Transverse colon (tissue), 4 donors: ENCODE data around the gene CELSR3. TPM values are rescaled to one million over a fixed set of nuclear protein-coding genes. Genes with fewer than 3 reads are reported as not detected.
A peak's percentile ranks its signal among the peaks of the same experiment; 100 is the strongest.

Source experiments
- DNase-seq: peaks from one replicate; pipeline ENCODE4 v3.0.0-alpha.2; 2019
- H3K27ac ChIP-seq, 4 donors: fragments of 200-600 bp; sonication (generic); 2 replicates each; pipeline ENCODE4 v1.5.1; 2016 to 2018; ENCODE audit warnings: inconsistent platforms in 4 of 4
- H3K27me3 ChIP-seq: fragments of 200-600 bp; sonication (generic); 2 replicates; pipeline ENCODE4 v1.5.1; 2017; ENCODE audit warnings: inconsistent platforms
- H3K36me3 ChIP-seq, 4 donors: fragments of 200-600 bp; sonication (generic); 2 replicates each; pipeline ENCODE4 v1.5.1; 2017 to 2019; ENCODE audit warnings: inconsistent platforms in 4 of 4
- H3K4me1 ChIP-seq, 4 donors: fragments of 200-600 bp; sonication (generic); 2 replicates each; pipeline ENCODE4 v1.5.1; 2017 to 2020; ENCODE audit warnings: inconsistent platforms in 4 of 4
- H3K4me3 ChIP-seq, 4 donors: fragments of 200-600 bp; sonication (generic); 1 replicate in 1 of 4; 2 replicates in 3 of 4; pipeline versions ENCODE4 v1.5.1 to v1.6.1; 2017 to 2019; ENCODE audit warnings: inconsistent platforms in 4 of 4
- H3K9me3 ChIP-seq, 2 donors: fragments of 200-600 bp; sonication (generic); 2 replicates each; pipeline ENCODE4 v1.5.1; 2017 to 2019; ENCODE audit warnings: inconsistent platforms in 2 of 2
- CTCF ChIP-seq, 5 experiments: fragments of 200-600 bp in 3 of 5; fragments of 450-650 bp in 2 of 5; sonication (generic) in 3 of 5; IDR thresholded peaks; 1 replicate in 2 of 5; 2 replicates in 3 of 5; pipeline ENCODE4 v1.5.1; 2016 to 2017; ENCODE audit warnings: antibody characterized with exemption in 5 of 5, inconsistent platforms in 3 of 5, mild to moderate bottlenecking in 2 of 5, moderate library complexity in 1 of 5
- EP300 ChIP-seq: sonication (generic); formaldehyde crosslinking; IDR thresholded peaks from one replicate; pipeline ENCODE4 v1.6.1; 2017; ENCODE audit warnings: antibody characterized with exemption, low read depth
- POLR2A ChIP-seq: fragments of 450-650 bp; IDR thresholded peaks from one replicate; pipeline ENCODE4 v1.6.1; 2016; ENCODE audit warnings: antibody characterized with exemption, mild to moderate bottlenecking, moderate library complexity
- POLR2AphosphoS5 ChIP-seq, 3 donors: sonication (generic); formaldehyde crosslinking; IDR thresholded peaks; one replicate each; pipeline ENCODE4 v1.6.1; 2016; ENCODE audit warnings: antibody characterized with exemption in 3 of 3
- WGBS, 2 donors: methylation state at CpG; one replicate each; pipeline ENCODE4 v1.1.5; 2018; ENCODE audit warnings: low coverage in 1 of 2; 5-methylcytosine and 5-hydroxymethylcytosine counted together
- in situ Hi-C, 4 donors: fragments of 200-750 bp; cut with MboI; loops; one replicate each; pipeline versions ENCODE4 v1.15.0 to v1.15.1; 2017; ENCODE audit warnings: low sequenced_read_pairs in 3 of 4, low pct_ligation_motif_present in 1 of 4, low pct_unique_long_range_greater_than_20kb in 1 of 4
- intact Hi-C: fragments of 100-400 bp; cut with DNase I; formaldehyde crosslinking; loops from one replicate; pipeline ENCODE4 v1.15.1; 2023; ENCODE audit warnings: low total_unique reads
- total RNA-seq, 4 donors: library from RNA; depleted of rRNA; stranded (reverse); fragments of >200 nt; gene quantifications; one replicate each; pipeline ENCODE4 v1.1.0, GENCODE V29; 2016

The CELSR3 gene
- total RNA-seq, 4 donors from 2014 or later, result 1.2 to 15.0 (median 3.9) TPM

GRCh38 chr3:48664313-48664644, 1.6 kb upstream of the CELSR3 start:
- WGBS, 2 donors, result 63 to 78% methylated on average over 6 to 11 of the region's 11 CpGs
- no peak for DNase-seq
- intact Hi-C loops (no loop called here), in situ Hi-C loops (no loop called here)
- Histone ChIP-seq H3K9me3 (no peaks in the 10 kb centered on the region), H3K4me3 (peak overlapping the region in 1 of 4 donors; percentile 42), H3K27ac (peak overlapping the region; percentile 20 to 82 (median 77)), H3K4me1 (peaks cover 6 to 26% (median 18%) of the 10 kb centered on the region in 4 donors), H3K27me3 (peaks cover 28% of the 10 kb centered on the region), H3K36me3 (no peaks in the 10 kb centered on the region)
- TF ChIP-seq CTCF (IDR thresholded peaks at IDR 0.05) (peak in 1 of 5 experiments; percentile 9), POLR2A (no peak), EP300 (no peak), POLR2AphosphoS5 (IDR thresholded peaks at IDR 0.05) (no peak)

GRCh38 chr3:48663489-48664312, 1.0 kb upstream of the CELSR3 start:
- peaks cover 28% of the 10 kb centered on the region for H3K27me3 ChIP-seq
- 1% methylated on average over 52 of the region's 66 CpGs; no CpG with 5 or more reads in 1 of the 2 donors for WGBS, 2 donors
- H3K36me3 ChIP-seq, result no peaks in the 10 kb centered on the region
- intact Hi-C loops, result no loop called here
- TF ChIP-seq CTCF (IDR thresholded peaks at IDR 0.05), result peak; percentile 54 to 82 (median 70)
- no peak for TF ChIP-seq EP300
- peak; percentile 64 for TF ChIP-seq POLR2A
- TF ChIP-seq POLR2AphosphoS5 (IDR thresholded peaks at IDR 0.05), result peak; percentile 6 to 75 (median 59)
- in situ Hi-C loops, result no loop called here
- peaks cover 6 to 26% (median 18%) of the 10 kb centered on the region in 4 donors for H3K4me1 ChIP-seq
- peak overlapping the region; percentile 69 to 82 (median 77) for H3K27ac ChIP-seq
- H3K9me3 ChIP-seq, result no peaks in the 10 kb centered on the region
- peak; percentile 97 for DNase-seq
- H3K4me3 ChIP-seq, result peak overlapping the region; percentile 8 to 52 (median 37)

GRCh38 chr3:48662145-48662752, 437 bp downstream of the CELSR3 start:
- no peak for TF ChIP-seq EP300
- TF ChIP-seq CTCF (IDR thresholded peaks at IDR 0.05), result no peak
- TF ChIP-seq POLR2AphosphoS5 (IDR thresholded peaks at IDR 0.05), result no peak
- no peak for TF ChIP-seq POLR2A
- Histone ChIP-seq H3K27ac (no peak overlapping the region), H3K27me3 (peaks cover 28% of the 10 kb centered on the region), H3K4me3 (peak overlapping the region in 3 of 4 donors; percentile 32 to 52 (median 42)), H3K4me1 (peaks cover 6 to 26% (median 18%) of the 10 kb centered on the region in 4 donors), H3K36me3 (no peaks in the 10 kb centered on the region), H3K9me3 (no peaks in the 10 kb centered on the region)
- no peak for DNase-seq
- intact Hi-C loops (no loop called here), in situ Hi-C loops (no loop called here)
- 13% methylated on average over 15 of the region's 46 CpGs; no CpG with 5 or more reads in 1 of the 2 donors for WGBS, 2 donors

- in situ Hi-C loops (no loop called here), intact Hi-C loops (no loop called here)
- TF ChIP-seq POLR2A, result no peak
- no peak for TF ChIP-seq POLR2AphosphoS5 (IDR thresholded peaks at IDR 0.05)
- TF ChIP-seq CTCF (IDR thresholded peaks at IDR 0.05), result no peak
- TF ChIP-seq EP300, result no peak
- H3K4me3 ChIP-seq, result peak overlapping the region in 2 of 4 donors; percentile 28 to 44
- H3K9me3 ChIP-seq, result no peaks in the 10 kb centered on the region
- peaks cover 28% of the 10 kb centered on the region for H3K27me3 ChIP-seq
- H3K36me3 ChIP-seq, result no peaks in the 10 kb centered on the region
- no peak overlapping the region for H3K27ac ChIP-seq
- peak; percentile 69 for DNase-seq
- H3K4me1 ChIP-seq, result peaks cover 6 to 28% (median 19%) of the 10 kb centered on the region in 4 donors
- WGBS, 2 donors, result 13% methylated on average over 38 of the region's 67 CpGs; no CpG with 5 or more reads in 1 of the 2 donors
These were observed 1.1 kb downstream of the CELSR3 start for GRCh38 chr3:48661501-48662144.
